LHCN-M2 (cell line): ENCODE data around the gene ITGAE. TPM values are rescaled to one million over a fixed set of nuclear protein-coding genes. Genes with fewer than 3 reads are reported as not detected.

Experiments
- DNase-seq: peaks from one replicate; pipeline ENCODE4 v3.0.0-alpha.2; 2012; ENCODE audit warnings: low read depth
- total RNA-seq: library from RNA; depleted of rRNA; stranded (reverse); fragments of >200 nt; gene quantifications from 2 replicates; pipeline ENCODE4 v1.2.3, GENCODE V29; 2014; rRNA removed

ITGAE gene
- total RNA-seq, 1 experiment from 2014 or later = 38.6 TPM

- DNase-seq = peak; percentile 95
Observed at GRCh38 chr17:3668279-3669084, 132.5 kb downstream of the ITGAE start, which contains the start of the genes EMC6 and TAX1BP3. Gene EMC6 (plus strand): TSS chr17:3668812. CDS start chr17:3669147, 335 bp downstream. Gene TAX1BP3 (minus strand): TSS chr17:3668578. CDS start chr17:3668526, 52 bp downstream.

DNA sequence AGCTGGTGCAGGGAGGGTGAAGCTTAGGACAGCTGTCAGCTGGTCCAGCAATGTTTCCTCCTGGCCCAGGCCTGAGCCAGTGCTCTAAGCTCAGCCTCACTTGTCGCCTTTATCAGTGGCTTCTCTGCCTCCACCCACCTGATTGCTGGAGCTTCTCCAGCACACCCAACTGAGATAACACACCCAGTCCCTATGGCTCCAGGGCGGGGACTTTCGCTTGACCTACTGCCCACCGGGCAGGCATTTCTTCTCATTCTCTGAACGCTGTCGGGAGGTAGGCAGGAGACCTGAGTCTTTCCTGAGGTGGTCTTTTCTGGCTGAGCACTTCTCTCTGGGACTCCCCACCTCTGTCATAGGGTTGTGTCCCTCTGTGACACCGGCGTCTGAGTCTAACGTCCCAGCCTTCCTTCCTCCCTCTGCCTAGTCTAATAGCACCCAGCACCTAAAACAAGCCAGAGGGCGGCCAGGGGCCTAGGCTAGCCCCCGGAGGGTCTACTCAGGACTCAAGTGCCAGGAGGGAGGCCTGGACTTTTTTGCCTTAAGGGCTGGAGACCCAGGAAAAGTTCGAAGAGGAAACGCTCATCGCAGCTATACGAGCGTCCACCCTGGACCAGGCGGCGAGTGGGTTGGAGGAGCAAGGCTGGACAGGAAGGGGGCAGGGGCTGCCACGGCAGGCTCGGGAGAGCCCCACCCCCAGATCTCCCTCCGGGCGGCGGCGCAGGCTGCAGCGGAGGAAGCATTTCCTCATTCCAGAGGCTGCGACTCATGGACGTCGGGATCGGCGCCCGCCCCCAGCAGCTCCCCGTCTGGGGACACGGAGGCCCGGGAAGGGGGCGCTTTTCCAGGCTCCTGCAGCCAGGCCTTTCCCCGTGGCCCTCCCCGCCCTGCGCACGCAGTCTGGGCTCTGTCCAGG lies 133.4 kb downstream of the ITGAE start:
- peak; percentile 85 for DNase-seq

- no peak for DNase-seq
Observed at GRCh38 chr17:3666516-3666915, 134.5 kb downstream of the ITGAE start.

- no peak for DNase-seq
Observed at GRCh38 chr17:3665834-3666233, 135.2 kb downstream of the ITGAE start.

Other genes with a start within 250 kb of the ITGAE start
- 0.71 and 1.3 TPM in 2 replicates for gene TRPV3, start 243.4 kb downstream of the ITGAE start, total RNA-seq
- 0.51 and 0.86 TPM in 2 replicates for gene TRPV1, start 191.8 kb downstream of the ITGAE start, total RNA-seq
- 17.4 and 17.8 TPM in 2 replicates for gene SHPK, start 164.9 kb downstream of the ITGAE start, total RNA-seq
- gene CTNS, start 164.4 kb downstream of the ITGAE start, total RNA-seq = 20.3 and 29.1 TPM in 2 replicates
- gene TAX1BP3, start 132.6 kb downstream of the ITGAE start, total RNA-seq = 259 and 286 TPM in 2 replicates
- gene EMC6, start 132.4 kb downstream of the ITGAE start, total RNA-seq = 13.0 and 42.7 TPM in 2 replicates
- gene P2RX5, start 105.0 kb downstream of the ITGAE start, total RNA-seq = 21.5 and 28.6 TPM in 2 replicates
- 14.7 and 17.0 TPM in 2 replicates for gene HASPIN, start 77.3 kb downstream of the ITGAE start, total RNA-seq
- 19.9 and 21.9 TPM in 2 replicates for gene NCBP3, start 45.1 kb upstream of the ITGAE start, total RNA-seq
- 3.6 and 3.7 TPM in 2 replicates for gene CAMKK1, start 91.9 kb upstream of the ITGAE start, total RNA-seq
- 0.17 TPM in 1 of 2 replicates, not detected in the other for gene P2RX1, start 115.3 kb upstream of the ITGAE start, total RNA-seq
- gene ATP2A3, start 163.2 kb upstream of the ITGAE start, total RNA-seq = 0.77 and 3.8 TPM in 2 replicates